Activated T-cell treated with anti-CD3 and anti-CD28 coated beads for 1 hour (primary cell): ENCODE measurements around the gene EFTUD2.

ENCODE experiments used
- DNase-seq: peaks from one replicate; pipeline ENCODE4 v3.0.0-alpha.2; 2020; ENCODE audit warnings: low read depth

EFTUD2 gene

GRCh38 chr17:44910231-44911106 lies 11.2 kb upstream of the EFTUD2 start:
- DNase-seq: no peak

GRCh38 chr17:44909681-44910144 lies 10.5 kb upstream of the EFTUD2 start:
- DNase-seq: no peak

GRCh38 chr17:44908761-44909326 lies 9.6 kb upstream of the EFTUD2 start:
- DNase-seq: no peak

- no peak for DNase-seq
Observed at GRCh38 chr17:44907729-44908470, 8.7 kb upstream of the EFTUD2 start.

GRCh38 chr17:44906763-44907728 lies 7.8 kb upstream of the EFTUD2 start:
- DNase-seq: no peak

- no peak for DNase-seq
Observed at GRCh38 chr17:44906010-44906646, 6.9 kb upstream of the EFTUD2 start.

GRCh38 chr17:44905006-44906000 lies 6.1 kb upstream of the EFTUD2 start:
- no peak for DNase-seq

- DNase-seq: no peak
Observed at GRCh38 chr17:44904001-44904984, 5.0 kb upstream of the EFTUD2 start.

- DNase-seq: no peak
Observed at GRCh38 chr17:44903012-44903685, 3.9 kb upstream of the EFTUD2 start.

- no peak for DNase-seq
Observed at GRCh38 chr17:44902135-44902760, 3.0 kb upstream of the EFTUD2 start.

GRCh38 chr17:44901411-44901921 lies 2.2 kb upstream of the EFTUD2 start:
- no peak for DNase-seq

GRCh38 chr17:44900894-44901293 lies 1.6 kb upstream of the EFTUD2 start:
- DNase-seq: no peak

- no peak for DNase-seq
Observed at GRCh38 chr17:44898768-44899073, 524 bp downstream of the EFTUD2 start.

- no peak for DNase-seq
Observed at GRCh38 chr17:44894642-44895041, 4.6 kb downstream of the EFTUD2 start.

GRCh38 chr17:44892250-44892649 lies 7.0 kb downstream of the EFTUD2 start:
- no peak for DNase-seq

- DNase-seq: no peak
Observed at GRCh38 chr17:44889003-44889402, 10.2 kb downstream of the EFTUD2 start.
